Prostate gland (tissue), 2 donors: ENCODE measurements around the gene COL25A1. TPM values are rescaled to one million over a fixed set of nuclear protein-coding genes. Genes with fewer than 3 reads are reported as not detected.

Experiments
- DNase-seq: peaks from one replicate; pipeline ENCODE4 v3.0.0-alpha.2; 2019; ENCODE audit warnings: low spot score
- H3K27ac ChIP-seq, 2 donors: fragments of 200-600 bp; sonication (generic); 2 replicates each; pipeline ENCODE4 v1.5.1; 2017 to 2019
- H3K27me3 ChIP-seq: fragments of 200-600 bp; sonication (generic); replicated peaks from 2 replicates; pipeline ENCODE4 v1.5.1; 2019; ENCODE audit not compliant: insufficient read depth
- H3K36me3 ChIP-seq, 2 donors: fragments of 200-600 bp; sonication (generic); 1 replicate in 1 of 2; 2 replicates in 1 of 2; pipeline versions ENCODE4 v1.5.1 to v1.8.1; 2017 to 2019
- H3K4me1 ChIP-seq: fragments of 200-600 bp; sonication (generic); replicated peaks from 2 replicates; pipeline ENCODE4 v1.5.1; 2019
- H3K4me3 ChIP-seq, 2 donors: fragments of 200-600 bp; sonication (generic); 2 replicates each; pipeline ENCODE4 v1.5.1; 2017 to 2019
- H3K9me3 ChIP-seq: fragments of 200-600 bp; sonication (generic); 2 replicates; pipeline ENCODE4 v1.5.1; 2017
- CTCF ChIP-seq, 4 experiments: fragments of 200-600 bp in 2 of 4; fragments of 450-650 bp in 2 of 4; sonication (generic) in 2 of 4; IDR thresholded peaks; 1 replicate in 3 of 4; 2 replicates in 1 of 4; pipeline ENCODE4 v1.5.1; 2016 to 2019; ENCODE audit warnings: antibody characterized with exemption in 4 of 4, mild to moderate bottlenecking in 2 of 4, moderate library complexity in 2 of 4
- POLR2A ChIP-seq: fragments of 450-650 bp; IDR thresholded peaks from one replicate; pipeline ENCODE4 v1.6.1; 2016; ENCODE audit warnings: antibody characterized with exemption, mild to moderate bottlenecking
- POLR2AphosphoS5 ChIP-seq: sonication (generic); formaldehyde crosslinking; IDR thresholded peaks from one replicate; pipeline ENCODE4 v1.6.1; 2017; ENCODE audit warnings: antibody characterized with exemption
- WGBS: methylation state at CpG from one replicate; pipeline ENCODE4 v1.1.5; 2018; 5-methylcytosine and 5-hydroxymethylcytosine counted together
- intact Hi-C: fragments of 100-400 bp; cut with DNase I; formaldehyde crosslinking; loops from one replicate; pipeline ENCODE4 v1.14.2; 2022
- total RNA-seq, 2 donors: library from RNA; depleted of rRNA; stranded (reverse); fragments of >200 nt; gene quantifications; one replicate each; pipeline ENCODE4 v1.1.0, GENCODE V29; 2016

COL25A1 gene
- total RNA-seq, 2 donors from 2014 or later = 0.73 to 2.8 TPM

GRCh38 chr4:109157696-109158095 lies 144.8 kb downstream of the COL25A1 start:
- no peaks in the 10 kb centered on the region for H3K9me3 ChIP-seq
- intact Hi-C loops = no loop called here
- WGBS = 90% methylated on average over 7 of the region's 7 CpGs
- H3K4me1 ChIP-seq = no peaks in the 10 kb centered on the region
- TF ChIP-seq POLR2A (no peak), CTCF (IDR thresholded peaks at IDR 0.05) (no peak), POLR2AphosphoS5 (no peak)
- DNase-seq = no peak
- H3K4me3 ChIP-seq = no peak overlapping the region
- no peaks in the 10 kb centered on the region for H3K27me3 ChIP-seq
- H3K36me3 ChIP-seq = no peaks in the 10 kb centered on the region
- H3K27ac ChIP-seq = no peak overlapping the region

GRCh38 chr4:109157205-109157604 lies 145.3 kb downstream of the COL25A1 start:
- no peaks in the 10 kb centered on the region for H3K4me1 ChIP-seq
- no peak for DNase-seq
- no peaks in the 10 kb centered on the region for H3K27me3 ChIP-seq
- no peaks in the 10 kb centered on the region for H3K36me3 ChIP-seq
- intact Hi-C loops = no loop called here
- H3K4me3 ChIP-seq = no peak overlapping the region
- no peaks in the 10 kb centered on the region for H3K9me3 ChIP-seq
- no peak for TF ChIP-seq CTCF (IDR thresholded peaks at IDR 0.05)
- no peak for TF ChIP-seq POLR2AphosphoS5
- TF ChIP-seq POLR2A = no peak
- H3K27ac ChIP-seq = no peak overlapping the region
- 92% methylated on average over 2 of the region's 2 CpGs for WGBS

- H3K9me3 ChIP-seq = no peaks in the 10 kb centered on the region
- no peaks in the 10 kb centered on the region for H3K27me3 ChIP-seq
- intact Hi-C loops = no loop called here
- WGBS = 63% methylated on average over 2 of the region's 2 CpGs
- no peaks in the 10 kb centered on the region for H3K4me1 ChIP-seq
- no peaks in the 10 kb centered on the region for H3K36me3 ChIP-seq
- no peak overlapping the region for H3K4me3 ChIP-seq
- DNase-seq = no peak
- TF ChIP-seq CTCF (IDR thresholded peaks at IDR 0.05) (no peak), POLR2AphosphoS5 (no peak), POLR2A (no peak)
- H3K27ac ChIP-seq = no peak overlapping the region
Measured at GRCh38 chr4:109156356-109156755, 146.1 kb downstream of the COL25A1 start.

GRCh38 chr4:109155682-109156283 lies 146.7 kb downstream of the COL25A1 start:
- Histone ChIP-seq H3K36me3 (no peaks in the 10 kb centered on the region), H3K4me1 (no peaks in the 10 kb centered on the region), H3K27me3 (no peaks in the 10 kb centered on the region), H3K9me3 (no peaks in the 10 kb centered on the region), H3K4me3 (no peak overlapping the region), H3K27ac (no peak overlapping the region)
- intact Hi-C loops = no loop called here
- WGBS = 76% methylated on average over 4 of the region's 4 CpGs
- TF ChIP-seq POLR2AphosphoS5 (no peak), CTCF (IDR thresholded peaks at IDR 0.05) (no peak), POLR2A (no peak)
- no peak for DNase-seq

GRCh38 chr4:109155084-109155483 lies 147.4 kb downstream of the COL25A1 start:
- intact Hi-C loops = no loop called here
- Histone ChIP-seq H3K27ac (no peak overlapping the region), H3K27me3 (no peaks in the 10 kb centered on the region), H3K4me3 (no peak overlapping the region), H3K9me3 (no peaks in the 10 kb centered on the region), H3K36me3 (no peaks in the 10 kb centered on the region), H3K4me1 (no peaks in the 10 kb centered on the region)
- TF ChIP-seq CTCF (IDR thresholded peaks at IDR 0.05) = no peak
- TF ChIP-seq POLR2A = no peak
- no peak for TF ChIP-seq POLR2AphosphoS5
- DNase-seq = no peak
- 48% methylated on average over 2 of the region's 2 CpGs for WGBS
